Prostate gland (tissue), 2 donors: ENCODE measurements around the gene SLC8A3.

Experiments used
- CTCF ChIP-seq, 4 experiments: fragments of 200-600 bp in 2 of 4; fragments of 450-650 bp in 2 of 4; sonication (generic) in 2 of 4; IDR thresholded peaks; 1 replicate in 3 of 4; 2 replicates in 1 of 4; pipeline ENCODE4 v1.5.1; 2016 to 2019; ENCODE audit warnings: antibody characterized with exemption in 4 of 4, mild to moderate bottlenecking in 2 of 4, moderate library complexity in 2 of 4
- POLR2A ChIP-seq: fragments of 450-650 bp; IDR thresholded peaks from one replicate; pipeline ENCODE4 v1.6.1; 2016; ENCODE audit warnings: antibody characterized with exemption, mild to moderate bottlenecking

- TF ChIP-seq CTCF (IDR thresholded peaks at IDR 0.05) (no peak), POLR2A (no peak)
These were observed 74.1 kb downstream of the SLC8A3 start for GRCh38 chr14:70114621-70115156.
